Measurements from ENCODE around the gene GGACT.

Gene GGACT

GRCh38 chr13:100510208-100510957, 78.2 kb downstream of the GGACT start:
- peak; percentile 80 for DNase-seq

- peak; percentile 64 for DNase-seq
These were observed 79.6 kb downstream of the GGACT start for GRCh38 chr13:100508996-100509395.

- peak; percentile 81 for DNase-seq
These were observed 80.1 kb downstream of the GGACT start for GRCh38 chr13:100508455-100508854.

- no peak for DNase-seq
These were observed 81.8 kb downstream of the GGACT start for GRCh38 chr13:100506600-100507422.

GRCh38 chr13:100506154-100506553, 82.4 kb downstream of the GGACT start:
- no peak for DNase-seq

- no peak for DNase-seq
These were observed 85.0 kb downstream of the GGACT start for GRCh38 chr13:100503622-100504021.

GRCh38 chr13:100502446-100502845, 86.1 kb downstream of the GGACT start:
- DNase-seq, result no peak

GRCh38 chr13:100497389-100497788, 91.2 kb downstream of the GGACT start:
- no peak for DNase-seq

- DNase-seq, result no peak
These were observed 93.1 kb downstream of the GGACT start for GRCh38 chr13:100495455-100495854.

GRCh38 chr13:100493418-100493817, 95.2 kb downstream of the GGACT start:
- no peak for DNase-seq

- no peak for DNase-seq
These were observed 97.3 kb downstream of the GGACT start for GRCh38 chr13:100491164-100491842.

GRCh38 chr13:100490692-100491091, 97.9 kb downstream of the GGACT start:
- no peak for DNase-seq

GRCh38 chr13:100485265-100485664, 103.3 kb downstream of the GGACT start:
- no peak for DNase-seq

- no peak for DNase-seq
These were observed 103.9 kb downstream of the GGACT start for GRCh38 chr13:100484702-100485101.

- no peak for DNase-seq
These were observed 104.7 kb downstream of the GGACT start for GRCh38 chr13:100483841-100484381.

GRCh38 chr13:100483139-100483538, 105.5 kb downstream of the GGACT start:
- DNase-seq, result no peak

- DNase-seq, result no peak
These were observed 107.9 kb downstream of the GGACT start for GRCh38 chr13:100480676-100481075.
